Stimulated activated CD8-positive, alpha-beta memory T cell treated with anti-CD3 and anti-CD28 coated beads, Interleukin-4, amount 100 ng/mL, for 1 hour (primary cell): ENCODE results near the gene TPST2.

ENCODE experiments used
- DNase-seq, 2 donors: peaks; one replicate each; pipeline ENCODE4 v3.0.0-alpha.2; 2020; ENCODE audit warnings: low read depth in 2 of 2, low spot score in 1 of 2

Gene TPST2

GRCh38 chr22:26580240-26580962 is 9.5 kb downstream of the TPST2 start:
- no peak for DNase-seq

- DNase-seq, result no peak
Observed at GRCh38 chr22:26579331-26579886, 10.5 kb downstream of the TPST2 start.

GRCh38 chr22:26577081-26577480 is 12.9 kb downstream of the TPST2 start:
- DNase-seq, result no peak

- DNase-seq, result no peak
Observed at GRCh38 chr22:26576026-26576680, 13.8 kb downstream of the TPST2 start.

GRCh38 chr22:26574001-26574723 is 15.8 kb downstream of the TPST2 start:
- DNase-seq, result no peak

- DNase-seq, result no peak
Observed at GRCh38 chr22:26573026-26573662, 16.8 kb downstream of the TPST2 start.

- no peak for DNase-seq
Observed at GRCh38 chr22:26570864-26571525, 18.9 kb downstream of the TPST2 start.

GRCh38 chr22:26570115-26570514 is 19.8 kb downstream of the TPST2 start:
- DNase-seq, result no peak

GRCh38 chr22:26568207-26568706 is 21.7 kb downstream of the TPST2 start:
- DNase-seq, result no peak

GRCh38 chr22:26567610-26568009 is 22.3 kb downstream of the TPST2 start:
- no peak for DNase-seq

- DNase-seq, result no peak
Observed at GRCh38 chr22:26566994-26567393, 22.9 kb downstream of the TPST2 start.

- no peak for DNase-seq
Observed at GRCh38 chr22:26565889-26566288, 24.0 kb downstream of the TPST2 start.

GRCh38 chr22:26565181-26565580 is 24.8 kb downstream of the TPST2 start:
- no peak for DNase-seq

- no peak for DNase-seq
Observed at GRCh38 chr22:26564672-26565071, 25.3 kb downstream of the TPST2 start.

- DNase-seq, result no peak
Observed at GRCh38 chr22:26564181-26564580, 25.8 kb downstream of the TPST2 start.

GRCh38 chr22:26563022-26563421 is 26.9 kb downstream of the TPST2 start:
- DNase-seq, result no peak

GRCh38 chr22:26561756-26562417 is 28.0 kb downstream of the TPST2 start:
- DNase-seq, result no peak

- no peak for DNase-seq
Observed at GRCh38 chr22:26559961-26560575, 29.9 kb downstream of the TPST2 start.

GRCh38 chr22:26558248-26558895 is 31.6 kb downstream of the TPST2 start:
- no peak for DNase-seq
